Measurements from ENCODE around the gene MAPK8IP1.
"Not testable (repeated sequence)": the region's sequence is repeated elsewhere in the genome, so short reads cannot be mapped to it uniquely, and the experiment has no call there.

MAPK8IP1 gene

GRCh38 chr11:45885274-45885920, at the start of gene MAPK8IP1:
Gene MAPK8IP1, plus strand, starts transcription at chr11:45885651. Its CDS starts 170 bp downstream, at chr11:45885821.
- no peak for DNase-seq

GRCh38 chr11:45839204-45839603, 46.2 kb upstream of the MAPK8IP1 start:
- DNase-seq = no peak

DNA sequence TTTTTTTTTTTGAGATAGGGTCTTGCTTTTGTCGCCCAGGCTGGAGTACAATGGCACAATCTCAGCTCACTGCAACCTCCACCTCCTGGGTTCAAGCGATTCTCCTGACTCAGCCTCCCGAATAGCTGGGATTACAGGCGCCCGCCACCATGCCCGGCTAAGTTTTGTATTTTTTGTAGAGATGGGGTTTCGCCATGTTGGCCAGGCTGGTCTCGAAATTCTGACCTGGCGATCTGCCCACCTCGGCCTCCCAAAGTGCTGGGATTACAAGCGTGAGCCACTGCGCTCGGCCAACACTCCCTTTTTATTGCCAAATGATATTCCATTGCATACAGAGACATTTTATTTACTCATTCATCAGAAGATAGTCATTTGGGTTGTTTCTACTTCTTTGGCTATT, 45.2 kb upstream of the MAPK8IP1 start:
- not testable (repeated sequence) for DNase-seq

- DNase-seq = peak; percentile 31 to 64
These were observed 42.1 kb upstream of the MAPK8IP1 start for GRCh38 chr11:45843158-45843924.

- DNase-seq = no peak
These were observed 40.5 kb upstream of the MAPK8IP1 start for GRCh38 chr11:45844822-45845578.

DNA sequence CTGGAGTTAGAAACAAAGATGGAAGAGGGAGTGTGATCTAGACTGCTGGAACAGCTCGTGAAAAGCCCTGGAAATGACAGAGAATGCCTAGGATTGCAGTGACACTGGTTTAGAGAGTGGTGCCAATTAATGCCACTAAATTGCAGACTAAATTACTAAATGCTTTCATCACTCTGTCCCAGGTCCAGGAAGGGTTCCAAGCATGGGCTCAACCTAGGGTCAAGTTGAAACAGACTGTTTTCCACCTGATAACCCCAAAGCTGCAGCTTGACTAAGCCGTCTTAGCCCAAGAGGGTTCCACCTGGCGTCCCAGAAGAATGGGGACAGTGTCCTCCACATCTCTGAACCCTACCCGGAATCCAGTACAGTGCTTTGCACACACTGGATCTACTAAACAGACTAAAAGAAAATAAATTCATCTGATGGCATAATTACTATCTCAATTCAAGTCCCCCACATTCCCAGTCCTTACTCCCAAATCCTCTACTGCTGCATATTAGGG, 39.2 kb upstream of the MAPK8IP1 start:
- no peak for DNase-seq

DNA sequence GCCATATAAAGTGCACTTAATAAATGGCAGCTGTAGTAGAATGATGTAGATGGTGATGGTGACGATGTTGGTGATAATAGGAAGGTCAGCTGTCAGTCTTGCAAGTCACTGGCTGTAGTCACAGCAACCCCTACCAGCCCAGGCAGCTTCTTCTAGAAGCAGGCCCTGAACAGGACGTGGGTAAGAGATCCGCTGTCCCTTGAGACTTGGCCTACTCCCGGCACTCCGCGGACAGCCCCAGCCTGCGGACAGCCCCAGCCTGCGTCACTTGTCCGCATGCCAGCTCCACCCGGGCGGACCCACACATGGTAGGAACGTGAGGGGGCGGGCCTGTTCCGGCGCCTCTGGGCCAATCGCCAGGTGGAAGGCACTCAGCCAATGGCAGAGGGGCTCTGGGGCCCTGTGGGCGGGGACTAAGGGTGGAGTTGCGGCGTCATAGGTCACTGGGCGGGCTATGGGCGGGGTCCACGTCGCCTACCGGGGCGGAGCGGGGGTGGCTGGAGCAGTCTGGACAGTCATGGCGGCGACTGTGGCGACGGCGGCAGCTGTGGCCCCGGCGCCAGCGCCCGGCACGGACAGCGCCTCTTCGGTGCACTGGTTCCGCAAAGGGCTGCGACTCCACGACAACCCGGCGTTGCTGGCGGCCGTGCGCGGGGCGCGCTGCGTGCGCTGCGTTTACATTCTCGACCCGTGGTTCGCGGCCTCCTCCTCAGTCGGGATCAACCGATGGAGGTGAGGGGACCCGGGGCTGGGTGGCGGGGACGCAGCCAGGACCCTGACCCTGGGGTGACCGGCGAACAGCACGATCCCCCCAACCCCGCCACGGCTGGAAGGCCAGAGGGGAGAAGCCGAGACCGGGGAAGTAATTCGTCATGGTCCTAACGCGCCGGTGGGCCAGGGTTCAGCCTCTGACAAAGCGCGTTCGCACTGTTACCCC, 38.2 kb upstream of the MAPK8IP1 start, which contains the start of gene CRY2:
TSS of gene CRY2 (plus strand) at position 502 of the 937 bp plus-strand sequence. CDS start at position 518, 16 bp downstream.
- peak; percentile 95 to 97 for DNase-seq

- no peak for DNase-seq
These were observed 37.5 kb upstream of the MAPK8IP1 start for GRCh38 chr11:45847911-45848316.

DNA sequence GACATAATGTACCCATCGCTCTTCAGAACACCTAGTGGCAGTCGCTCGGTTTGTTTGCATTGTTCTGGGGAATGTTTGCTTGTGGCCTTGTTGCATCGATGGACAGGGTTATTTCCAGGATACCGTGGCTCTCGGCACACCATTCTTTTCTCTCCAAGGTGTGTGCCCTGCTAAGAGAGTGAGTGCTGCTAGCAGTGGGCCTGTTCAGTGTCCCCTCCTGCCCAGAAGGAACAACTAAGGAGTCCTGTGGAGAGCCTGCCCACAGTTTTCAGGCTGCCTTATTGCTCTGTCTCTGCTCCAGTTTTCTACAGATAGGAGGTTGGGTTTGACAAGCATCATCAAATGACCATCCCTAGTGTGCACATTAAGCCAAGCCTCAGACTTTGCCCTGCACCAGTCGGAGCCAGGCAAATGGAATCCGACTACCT, 36.8 kb upstream of the MAPK8IP1 start:
- DNase-seq = no peak

GRCh38 chr11:45850446-45850845, 35.0 kb upstream of the MAPK8IP1 start:
- no peak for DNase-seq

GRCh38 chr11:45851228-45851627, 34.2 kb upstream of the MAPK8IP1 start:
- DNase-seq = no peak

DNA sequence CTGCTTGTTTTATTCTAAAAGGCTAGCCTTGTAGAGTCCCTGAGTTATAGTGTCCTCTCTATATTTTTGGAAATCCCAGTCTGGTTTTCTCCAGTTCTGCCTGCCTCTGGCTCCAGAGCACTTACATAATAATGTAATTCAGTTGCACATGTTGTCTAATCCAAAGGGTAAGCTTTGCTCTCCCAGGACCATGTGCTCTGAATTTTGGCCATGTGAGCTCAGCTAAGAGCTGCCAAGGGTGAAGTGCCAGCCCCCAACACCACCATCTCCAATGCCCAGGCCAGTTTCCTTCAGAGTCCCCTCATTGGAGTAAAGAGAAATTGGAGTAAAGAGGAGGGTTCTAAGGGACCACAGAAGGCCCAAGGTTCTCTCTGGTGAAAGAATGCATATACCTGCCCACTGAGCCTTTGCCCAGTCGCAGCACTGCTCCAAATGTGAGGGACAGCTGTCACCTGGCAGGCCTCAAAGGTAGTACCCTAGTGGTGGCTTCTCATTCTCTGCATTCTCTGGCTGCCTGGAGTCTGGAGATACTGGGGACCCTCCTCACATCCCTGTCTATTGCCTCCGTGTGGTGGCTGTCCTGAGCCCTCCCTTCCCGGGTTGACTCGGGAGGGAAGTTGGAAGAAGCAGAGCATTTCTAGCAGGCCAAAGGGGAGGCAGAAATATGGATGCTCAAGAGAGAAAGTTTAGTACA, 33.3 kb upstream of the MAPK8IP1 start:
- DNase-seq = peak in 1 of 2 experiments; percentile 29

DNA sequence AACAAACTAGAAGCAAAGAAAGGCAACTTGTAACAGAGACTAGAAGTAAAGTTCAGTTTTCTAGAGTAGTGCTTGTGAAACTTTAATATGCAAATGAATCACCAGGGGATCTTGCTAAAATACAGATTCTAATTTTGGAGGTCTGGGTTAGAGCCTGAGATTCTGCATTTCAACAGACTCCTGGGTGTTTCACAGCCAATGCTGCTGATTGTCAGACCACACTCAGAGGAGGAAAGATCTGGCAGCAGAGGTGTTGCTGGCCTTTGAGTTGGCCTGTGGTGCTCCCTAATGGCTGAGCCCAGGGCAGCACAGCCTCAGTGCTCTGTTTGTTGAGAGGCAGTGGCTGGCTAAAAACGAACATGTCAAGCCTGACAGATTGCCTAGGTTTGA, 32.7 kb upstream of the MAPK8IP1 start:
- DNase-seq = no peak

- DNase-seq = no peak
These were observed 31.9 kb upstream of the MAPK8IP1 start for GRCh38 chr11:45853332-45854219.

GRCh38 chr11:45855308-45855707, 30.1 kb upstream of the MAPK8IP1 start:
- no peak for DNase-seq

GRCh38 chr11:45856044-45856468, 29.4 kb upstream of the MAPK8IP1 start:
- DNase-seq = no peak

DNA sequence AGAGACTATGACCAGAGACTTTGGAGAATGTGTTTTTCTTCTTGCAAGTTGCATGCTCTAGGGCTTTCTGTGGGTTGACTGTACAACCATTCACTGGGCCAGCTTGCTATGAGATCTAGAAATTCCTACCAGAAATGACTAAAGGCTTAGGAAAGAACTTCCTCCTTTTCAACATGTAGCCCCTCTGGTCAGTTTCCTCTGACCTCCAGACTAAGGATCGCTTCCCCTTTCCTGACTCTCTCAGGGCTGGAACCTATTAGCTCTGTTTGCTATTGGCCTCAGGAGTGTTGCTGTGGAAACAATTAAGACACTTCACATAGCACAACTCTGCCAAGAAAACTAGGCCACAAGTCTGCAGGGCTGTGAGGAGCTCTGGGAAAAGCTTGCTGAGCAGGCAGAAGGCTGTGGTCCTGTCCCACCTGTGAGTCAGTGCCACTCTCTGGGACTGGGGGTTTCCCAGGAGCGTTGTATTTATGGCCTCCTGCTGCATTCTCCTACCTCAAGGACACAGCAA, 27.4 kb upstream of the MAPK8IP1 start:
- DNase-seq = no peak

DNA sequence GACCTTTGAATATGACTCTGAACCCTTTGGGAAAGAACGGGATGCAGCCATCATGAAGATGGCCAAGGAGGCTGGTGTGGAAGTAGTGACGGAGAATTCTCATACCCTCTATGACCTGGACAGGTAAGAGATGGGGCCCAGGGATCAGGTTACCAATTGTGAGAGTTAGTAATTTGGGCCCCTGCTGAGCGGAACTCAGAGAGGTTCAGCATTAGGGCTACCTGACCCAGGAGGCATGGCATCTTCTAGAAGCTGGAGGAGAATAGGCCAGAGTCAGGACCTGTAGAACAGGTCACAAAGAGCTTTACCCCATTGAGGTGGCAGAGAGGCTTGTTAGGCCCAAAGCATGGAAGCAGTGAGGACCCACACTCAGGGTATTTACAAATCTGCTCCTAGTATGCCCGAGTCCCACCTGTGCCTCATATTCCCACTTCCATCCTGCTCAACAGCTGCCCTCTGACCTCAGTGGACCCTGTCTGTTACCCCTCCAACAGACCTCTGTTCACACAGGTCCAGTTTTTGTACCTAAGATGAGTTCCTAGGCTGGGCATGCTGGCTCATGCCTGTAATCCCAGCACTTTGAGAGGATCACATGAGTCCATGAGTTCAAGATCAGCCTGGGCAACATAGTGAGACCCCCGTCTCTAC, 26.6 kb upstream of the MAPK8IP1 start:
- DNase-seq = no peak

- no peak for DNase-seq
These were observed 25.8 kb upstream of the MAPK8IP1 start for GRCh38 chr11:45859661-45860140.

Data from cerebellar nuclear complex (tissue), 1 donor.